HG03097 (cell line): ENCODE measurements around the gene SLC6A20.

Experiments used
- ATAC-seq: cut with Tn5 transposase; IDR thresholded peaks from one replicate; pipeline ENCODE4 v1.9.1; 2021; ENCODE audit not compliant: unreplicated experiment, low FRiP score

Gene SLC6A20

GRCh38 chr3:45795882-45796765, at the start of gene SLC6A20:
Gene SLC6A20 (minus strand): TSS chr3:45796536. CDS start chr3:45796419, 117 bp downstream.
- ATAC-seq = no peak

DNA sequence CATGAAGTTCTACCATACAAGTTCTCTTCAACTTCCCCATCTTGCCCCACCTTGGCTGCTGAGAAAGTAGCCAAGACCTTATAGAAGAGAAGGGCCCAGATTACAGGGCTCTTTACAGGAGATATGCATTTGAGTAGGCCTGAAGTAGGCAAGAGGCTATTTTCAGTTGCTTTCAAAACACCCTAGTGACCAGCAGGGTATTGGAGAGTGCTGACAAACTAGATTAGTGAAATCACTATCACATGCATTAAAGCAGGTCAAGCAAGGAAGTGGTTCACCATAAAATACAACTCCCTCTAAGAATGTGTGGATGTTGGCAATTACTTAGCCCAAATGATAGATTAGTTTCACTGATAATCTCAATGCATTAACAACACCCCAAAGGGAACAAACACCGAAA, 48.3 kb upstream of the SLC6A20 start:
- no peak for ATAC-seq

DNA sequence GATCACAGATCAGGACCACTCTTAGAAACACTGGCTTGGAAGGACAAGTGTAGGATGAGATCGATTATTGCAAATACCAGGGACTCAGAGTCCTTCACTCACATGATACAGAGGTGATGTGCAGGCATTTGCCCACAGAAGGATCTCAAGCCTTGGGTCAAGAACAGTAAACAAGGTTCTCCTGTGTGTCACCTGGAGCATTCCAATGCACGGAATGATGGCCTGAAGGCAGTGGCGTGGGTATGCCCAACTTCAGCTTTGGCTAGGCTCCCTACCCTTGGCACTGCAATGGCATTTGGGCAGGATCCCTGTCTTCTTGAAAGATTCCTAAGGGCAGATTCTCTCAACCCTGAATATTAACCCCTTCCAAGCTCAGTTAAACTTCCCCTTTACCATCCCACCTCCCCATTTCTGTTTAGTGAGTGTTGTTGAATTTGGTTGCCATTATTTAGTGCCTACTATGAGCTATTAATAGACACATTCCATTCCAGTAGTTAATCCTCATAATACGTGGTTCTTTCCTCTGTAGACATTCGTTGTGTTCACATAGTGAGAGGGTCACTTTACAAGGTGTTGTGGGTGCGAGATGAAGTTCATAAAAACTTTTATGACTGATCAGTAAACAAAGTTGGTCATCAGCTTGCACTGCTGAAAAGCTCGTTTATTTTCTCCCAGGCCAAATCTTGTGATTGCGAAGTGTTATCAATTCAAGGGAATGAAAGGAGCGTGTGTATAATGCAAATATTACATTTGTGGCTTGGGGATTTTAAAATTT, 46.7 kb upstream of the SLC6A20 start:
- no peak for ATAC-seq

GRCh38 chr3:45841757-45842491, 45.6 kb upstream of the SLC6A20 start, which contains the start of gene LZTFL1:
Gene LZTFL1 (minus strand): TSS chr3:45842119. CDS start chr3:45841991, 128 bp downstream.
- no peak for ATAC-seq

DNA sequence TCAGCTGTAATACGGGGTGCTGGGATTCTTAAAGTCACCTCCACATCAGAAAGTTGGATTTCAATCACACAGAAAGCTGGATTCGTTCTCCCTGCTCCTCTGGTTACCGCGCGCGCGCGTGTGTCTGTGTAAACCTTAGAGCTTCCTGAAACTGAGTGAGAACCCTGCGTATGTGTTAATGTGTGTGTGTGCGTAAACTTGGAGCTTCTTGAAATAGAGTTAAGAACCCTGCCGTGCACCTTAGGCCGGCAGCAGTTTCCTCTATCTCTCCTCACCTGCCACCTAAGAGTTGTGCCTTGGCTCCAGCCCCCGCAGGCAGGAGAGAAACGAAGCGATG, 45.1 kb upstream of the SLC6A20 start:
- no peak for ATAC-seq

DNA sequence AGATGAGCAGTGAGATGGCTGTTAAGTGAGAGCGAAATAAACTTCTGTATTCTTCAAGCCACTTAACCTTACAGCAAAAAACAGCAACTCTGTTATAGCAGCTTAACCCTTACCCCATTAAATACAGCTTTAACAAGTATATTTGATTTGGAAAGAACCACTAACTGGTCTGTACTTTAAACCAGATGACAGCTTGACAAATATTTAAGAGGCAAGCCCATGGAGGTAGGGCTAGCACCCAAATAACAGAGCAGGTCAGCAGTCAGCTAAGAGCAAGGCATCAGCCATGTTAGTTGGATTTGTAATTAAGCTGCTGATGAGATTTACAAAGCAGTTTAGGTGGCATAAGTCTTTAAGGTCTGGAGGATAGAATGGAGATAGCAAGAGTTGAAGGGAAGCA, 42.1 kb upstream of the SLC6A20 start:
- ATAC-seq = no peak

DNA sequence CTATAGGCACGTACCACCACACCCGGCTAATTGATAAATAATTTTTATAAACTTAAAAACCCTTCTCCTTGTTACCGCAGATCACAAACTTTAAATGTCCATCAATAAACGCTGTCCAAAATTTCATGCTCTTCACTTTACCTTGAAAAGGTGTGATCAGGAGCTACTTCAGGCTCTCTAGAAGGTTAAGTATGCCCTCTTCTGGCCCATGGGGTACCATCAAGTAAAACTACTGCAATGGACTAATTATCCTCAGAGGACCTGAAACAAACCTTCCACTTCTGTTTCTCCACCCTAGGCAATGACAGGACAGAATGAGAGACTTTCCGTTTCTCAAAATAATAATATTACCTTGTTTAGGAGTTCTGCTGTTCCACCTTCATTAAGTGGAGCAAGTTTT, 36.4 kb upstream of the SLC6A20 start:
- no peak for ATAC-seq

DNA sequence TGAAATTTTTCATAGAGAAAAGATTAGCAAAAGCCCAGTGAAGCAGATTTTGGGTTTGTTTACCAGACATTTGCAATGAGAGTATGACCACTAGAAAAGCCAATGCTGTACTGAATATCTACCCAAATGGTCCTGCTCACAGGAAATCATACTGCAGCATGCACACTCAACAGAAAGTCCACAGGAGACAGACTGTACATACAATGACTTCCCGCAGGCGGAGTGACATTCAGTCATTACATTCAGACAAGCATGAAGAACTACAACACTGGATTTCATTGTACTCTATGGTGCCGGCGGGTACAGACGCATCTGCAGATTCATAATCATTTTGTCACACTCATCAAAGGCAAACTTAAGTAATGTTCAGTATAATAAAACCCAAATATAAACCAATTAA, 33.8 kb upstream of the SLC6A20 start:
- no peak for ATAC-seq

DNA sequence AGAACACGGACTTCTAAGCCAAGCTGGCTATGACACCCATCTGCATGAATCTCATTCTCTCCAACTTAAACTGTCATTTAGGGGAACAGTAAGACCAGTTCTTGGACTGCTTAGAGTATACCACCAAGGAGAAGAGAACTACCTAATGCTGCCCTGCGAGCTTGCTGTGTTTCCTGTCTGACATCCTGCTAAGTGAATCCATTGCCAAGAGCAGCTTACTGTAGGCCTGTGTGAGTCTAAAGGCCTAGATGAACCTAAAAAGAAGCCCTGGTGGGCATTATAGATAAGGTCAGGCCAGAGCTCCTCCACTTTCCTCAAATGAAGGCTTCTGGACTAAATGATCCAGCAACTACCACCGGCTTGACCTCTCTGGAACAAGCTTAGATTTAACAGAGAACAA, 30.6 kb upstream of the SLC6A20 start:
- no peak for ATAC-seq

GRCh38 chr3:45826321-45826720, 30.0 kb upstream of the SLC6A20 start:
- ATAC-seq = no peak

- ATAC-seq = no peak
Observed at GRCh38 chr3:45821127-45821526, 24.8 kb upstream of the SLC6A20 start.

GRCh38 chr3:45819543-45819942, 23.2 kb upstream of the SLC6A20 start:
- no peak for ATAC-seq

GRCh38 chr3:45817831-45818522, 21.6 kb upstream of the SLC6A20 start:
- ATAC-seq = no peak

DNA sequence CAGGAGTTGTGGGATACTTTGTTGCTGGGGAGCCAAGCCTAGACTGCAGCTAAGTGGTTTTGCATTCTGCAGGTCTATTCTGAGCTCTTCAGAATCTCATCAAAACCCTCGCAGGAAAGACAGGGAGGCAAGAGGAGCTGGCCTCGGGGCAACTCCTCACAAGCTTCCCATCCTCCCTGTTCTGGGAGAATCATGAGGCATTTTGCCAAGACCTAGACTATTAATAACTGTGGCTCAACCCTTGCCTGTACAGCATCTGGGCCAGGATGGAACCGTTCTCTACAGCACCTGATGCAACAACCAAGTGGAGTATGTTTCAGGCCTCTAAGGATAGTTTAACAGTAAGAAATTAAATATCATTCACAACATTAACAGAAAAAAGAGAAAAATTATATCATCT, 20.2 kb upstream of the SLC6A20 start:
- no peak for ATAC-seq

DNA sequence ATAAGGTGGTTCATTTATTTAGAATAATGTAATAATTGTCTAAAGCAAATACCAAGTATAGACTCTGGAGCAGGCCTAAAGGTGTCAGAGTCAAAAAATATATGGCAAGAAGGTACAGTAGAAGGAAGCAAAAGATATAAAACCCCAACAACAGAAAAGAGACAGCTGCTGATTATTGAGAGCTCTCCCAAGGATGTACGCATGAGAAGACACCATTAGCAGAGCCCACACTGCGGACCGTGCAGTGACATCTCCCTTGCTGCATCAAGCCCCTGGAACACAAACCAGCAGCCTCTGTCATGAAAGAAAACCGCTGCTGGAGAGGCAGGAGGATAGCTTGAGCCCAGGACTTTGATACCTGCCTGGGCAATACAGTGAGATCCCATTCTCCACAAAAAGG, 18.0 kb upstream of the SLC6A20 start:
- ATAC-seq = no peak

- ATAC-seq = no peak
Observed at GRCh38 chr3:45807681-45808540, 11.6 kb upstream of the SLC6A20 start.

GRCh38 chr3:45807133-45807532, 10.8 kb upstream of the SLC6A20 start:
- no peak for ATAC-seq

GRCh38 chr3:45806072-45806471, 9.7 kb upstream of the SLC6A20 start:
- ATAC-seq = no peak

- ATAC-seq = no peak
Observed at GRCh38 chr3:45803252-45803935, 7.1 kb upstream of the SLC6A20 start.
